Naive B cell (primary cell): ENCODE measurements around the gene C19orf38. TPM values are rescaled to one million over a fixed set of nuclear protein-coding genes. Genes with fewer than 3 reads are reported as not detected.
A peak's percentile ranks its signal among the peaks of the same experiment; 100 is the strongest.

ENCODE experiments used
- ATAC-seq, 2 donors: fragments of 150-1000 bp; cut with Tn5 transposase; 2 replicates each; pipeline ENCODE4 v1.10.0; 2021; ENCODE audit warnings: low read depth in 2 of 2, mild to moderate bottlenecking in 2 of 2, moderate library complexity in 2 of 2
- DNase-seq: peaks from one replicate; pipeline ENCODE4 v3.0.0; 2022
- H3K27ac Mint-ChIP-seq, 6 donors: one replicate each; pipeline ENCODE4 v1.8.0; 2020 to 2022; ENCODE audit warnings: mild to moderate bottlenecking in 6 of 6, mixed read lengths in 6 of 6, moderate library complexity in 5 of 6, inconsistent platforms in 2 of 6
- H3K27me3 Mint-ChIP-seq, 3 donors: one replicate each; pipeline ENCODE4 v1.8.0; 2021 to 2022; ENCODE audit warnings: mixed read lengths in 3 of 3, mild to moderate bottlenecking in 1 of 3
- H3K36me3 Mint-ChIP-seq, 2 donors: one replicate each; pipeline ENCODE4 v1.8.0; 2020 to 2022; ENCODE audit warnings: mixed read lengths in 2 of 2, inconsistent platforms in 1 of 2, mild to moderate bottlenecking in 1 of 2
- H3K4me1 Mint-ChIP-seq, 3 donors: one replicate each; pipeline ENCODE4 v1.8.0; 2020 to 2022; ENCODE audit warnings: mixed read lengths in 3 of 3, inconsistent platforms in 1 of 3, mild to moderate bottlenecking in 1 of 3, moderate library complexity in 1 of 3
- H3K4me3 Mint-ChIP-seq, 8 donors: one replicate each; pipeline ENCODE4 v1.8.0; 2020 to 2022; ENCODE audit warnings: mild to moderate bottlenecking in 8 of 8, mixed read lengths in 8 of 8, moderate library complexity in 8 of 8, inconsistent platforms in 2 of 8
- H3K9me3 Mint-ChIP-seq, 7 donors: one replicate each; pipeline ENCODE4 v1.8.0; 2020 to 2022; ENCODE audit warnings: mixed read lengths in 7 of 7, mild to moderate bottlenecking in 5 of 7, inconsistent platforms in 2 of 7, moderate library complexity in 1 of 7
- polyA plus RNA-seq, 6 donors: library from polyadenylated mRNA; unstranded; fragments of 300-500 nt; fragmentation: Illumina TruSeq; gene quantifications; one replicate each; pipeline ENCODE4 v1.2.3, GENCODE V29; 2021; ENCODE audit warnings: low read depth in 6 of 6

C19orf38 gene
- polyA plus RNA-seq, 6 donors from 2014 or later: 1.5 to 5.3 (median 1.9) TPM

DNA sequence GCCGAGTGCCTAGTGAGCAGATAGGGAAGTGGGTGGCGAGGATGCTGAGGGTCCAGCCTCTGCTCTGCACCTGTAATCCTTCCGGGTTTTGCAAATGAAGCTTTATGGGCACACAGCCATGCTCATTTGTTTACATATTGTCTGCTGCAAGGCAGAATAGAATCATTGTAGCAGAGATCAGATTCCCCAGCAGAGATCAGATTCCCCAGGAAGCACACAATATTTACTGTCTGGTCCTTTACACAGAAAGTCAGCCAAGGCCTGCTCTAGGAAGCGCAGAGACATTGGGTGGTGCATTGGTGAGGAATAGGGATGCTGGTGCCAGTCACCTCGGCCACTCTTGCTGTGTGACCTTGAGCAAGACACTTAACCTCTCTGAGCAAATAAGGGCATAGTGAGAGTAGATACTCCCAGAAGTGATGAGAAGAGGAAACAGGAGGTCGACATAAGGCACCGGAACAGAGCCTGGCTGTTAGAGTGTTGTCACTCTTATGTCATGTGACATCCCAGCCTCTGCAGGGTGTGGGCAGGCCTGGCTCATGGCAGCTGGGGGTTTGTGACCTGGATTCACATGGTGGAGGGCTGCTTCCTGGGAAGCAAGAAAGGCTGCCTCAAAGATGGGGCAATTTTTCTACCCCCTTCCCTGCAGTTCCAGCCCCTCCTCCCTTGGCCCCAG is 48.8 kb downstream of the C19orf38 start:
- ATAC-seq (no peak), DNase-seq (no peak)
- Mint-ChIP-seq H3K9me3 (no peaks in the 10 kb centered on the region), H3K27ac (peak overlapping the region in 2 of 6 donors; percentile 7 to 13), H3K4me3 (no peak overlapping the region), H3K27me3 (no peaks in the 10 kb centered on the region), H3K36me3 (no peaks in the 10 kb centered on the region), H3K4me1 (peaks cover 4 to 20% (median 17%) of the 10 kb centered on the region in 3 donors)

GRCh38 chr19:10898633-10899032 is 50.4 kb downstream of the C19orf38 start:
- ATAC-seq: no peak
- H3K4me1 Mint-ChIP-seq: peaks cover 4 to 20% (median 17%) of the 10 kb centered on the region in 3 donors
- H3K27me3 Mint-ChIP-seq: no peaks in the 10 kb centered on the region

GRCh38 chr19:10899151-10899653 is 51.0 kb downstream of the C19orf38 start:
- Mint-ChIP-seq H3K27me3 (no peaks in the 10 kb centered on the region), H3K4me3 (no peak overlapping the region), H3K4me1 (peaks cover 4 to 21% (median 20%) of the 10 kb centered on the region in 3 donors), H3K36me3 (no peaks in the 10 kb centered on the region), H3K27ac (no peak overlapping the region), H3K9me3 (peaks cover 0 to 10% (median 2%) of the 10 kb centered on the region in 7 donors)
- no peak for ATAC-seq
- no peak for DNase-seq

More at GRCh38 chr19:10898633-10899032, 50.4 kb downstream of the C19orf38 start:
- Mint-ChIP-seq H3K27ac (no peak overlapping the region), H3K4me3 (no peak overlapping the region), H3K9me3 (peaks cover 0 to 10% (median 2%) of the 10 kb centered on the region in 7 donors), H3K36me3 (no peaks in the 10 kb centered on the region)
- DNase-seq: no peak

GRCh38 chr19:10907925-10908324 is 59.7 kb downstream of the C19orf38 start:
- no peak for ATAC-seq
- H3K36me3 Mint-ChIP-seq: no peaks in the 10 kb centered on the region
- H3K4me3 Mint-ChIP-seq: no peak overlapping the region
- no peak overlapping the region for H3K27ac Mint-ChIP-seq
- peaks cover 0 to 5% (median 4%) of the 10 kb centered on the region in 3 donors for H3K4me1 Mint-ChIP-seq
- H3K27me3 Mint-ChIP-seq: no peaks in the 10 kb centered on the region
- DNase-seq: no peak
- peaks cover 0 to 7% (median under 1%) of the 10 kb centered on the region in 7 donors for H3K9me3 Mint-ChIP-seq

DNA sequence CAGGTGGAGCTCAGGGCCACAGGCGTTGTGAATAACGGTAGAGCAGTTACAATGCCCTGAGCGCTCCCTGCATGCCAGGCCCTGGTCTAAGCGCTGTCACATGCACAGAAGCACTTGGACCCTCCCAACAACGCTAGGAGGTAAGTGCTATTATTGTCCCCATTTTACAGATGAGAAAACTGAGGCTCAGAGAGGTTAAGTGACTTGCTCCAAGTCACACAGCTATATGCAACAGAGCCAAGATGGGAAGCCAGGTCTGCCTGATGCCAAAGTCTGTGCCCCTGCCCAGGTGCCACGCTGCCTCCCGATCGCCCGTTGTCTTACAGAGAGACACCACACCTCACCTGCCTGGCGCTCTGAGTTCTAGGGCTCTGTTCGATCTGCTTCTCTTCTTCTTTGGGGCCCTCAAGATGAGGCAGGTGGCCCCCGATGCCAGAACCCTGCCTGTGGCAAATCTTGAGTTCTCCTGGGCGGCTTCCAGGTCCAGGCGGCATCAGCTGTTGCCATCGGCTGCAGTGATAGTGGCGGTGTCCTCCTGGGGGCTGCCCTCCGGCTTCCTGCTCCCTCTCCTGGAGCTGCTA is 60.3 kb downstream of the C19orf38 start:
- no peak for ATAC-seq
- H3K36me3 Mint-ChIP-seq: no peaks in the 10 kb centered on the region
- no peak for DNase-seq
- H3K27me3 Mint-ChIP-seq: no peaks in the 10 kb centered on the region
- H3K4me3 Mint-ChIP-seq: no peak overlapping the region
- H3K27ac Mint-ChIP-seq: no peak overlapping the region
- peaks cover 0 to 1% (median 0%) of the 10 kb centered on the region in 7 donors for H3K9me3 Mint-ChIP-seq
- peaks cover 0 to 5% (median 4%) of the 10 kb centered on the region in 3 donors for H3K4me1 Mint-ChIP-seq

DNA sequence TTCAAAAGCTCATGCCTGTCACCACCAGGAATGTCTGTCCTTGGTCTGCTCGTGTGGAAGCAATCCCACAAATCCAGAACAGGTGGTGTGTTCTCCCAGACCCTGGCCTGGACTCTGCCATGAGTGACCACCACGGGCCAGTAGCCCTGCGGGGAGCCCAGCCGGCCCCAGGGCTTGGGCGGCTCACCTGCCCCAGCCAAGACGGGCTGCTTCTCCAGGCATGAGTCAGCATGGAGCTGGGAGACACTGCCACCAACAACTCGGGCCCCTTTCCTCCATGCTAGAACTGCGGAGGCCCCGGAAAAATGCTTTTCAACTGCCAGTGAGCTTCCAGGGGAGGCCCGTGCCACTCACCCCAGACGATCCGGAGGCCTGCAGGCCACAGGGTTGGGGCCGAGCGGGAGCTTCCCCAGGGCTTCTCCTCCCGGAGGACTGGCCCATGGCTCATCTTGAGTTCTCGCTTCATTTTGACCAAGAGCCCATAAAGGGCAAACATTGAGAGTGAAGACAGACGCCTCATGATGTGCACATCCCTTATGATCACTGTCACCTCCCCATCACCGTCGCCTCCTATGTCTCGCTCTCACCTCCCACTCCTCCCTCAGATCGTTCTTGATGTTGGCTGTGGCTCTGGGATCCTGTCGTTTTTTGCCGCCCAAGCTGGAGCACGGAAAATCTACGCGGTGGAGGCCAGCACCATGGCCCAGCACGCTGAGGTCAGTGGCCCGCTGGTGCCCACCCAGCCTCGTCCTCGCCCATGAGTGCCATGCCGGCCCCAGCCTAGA is 63.6 kb downstream of the C19orf38 start:
- no peak overlapping the region for H3K4me3 Mint-ChIP-seq
- no peaks in the 10 kb centered on the region for H3K36me3 Mint-ChIP-seq
- ATAC-seq (no peak), DNase-seq (no peak)
- no peaks in the 10 kb centered on the region for H3K9me3 Mint-ChIP-seq
- peaks cover 0 to 5% (median 0%) of the 10 kb centered on the region in 3 donors for H3K4me1 Mint-ChIP-seq
- H3K27me3 Mint-ChIP-seq: no peaks in the 10 kb centered on the region
- no peak overlapping the region for H3K27ac Mint-ChIP-seq

DNA sequence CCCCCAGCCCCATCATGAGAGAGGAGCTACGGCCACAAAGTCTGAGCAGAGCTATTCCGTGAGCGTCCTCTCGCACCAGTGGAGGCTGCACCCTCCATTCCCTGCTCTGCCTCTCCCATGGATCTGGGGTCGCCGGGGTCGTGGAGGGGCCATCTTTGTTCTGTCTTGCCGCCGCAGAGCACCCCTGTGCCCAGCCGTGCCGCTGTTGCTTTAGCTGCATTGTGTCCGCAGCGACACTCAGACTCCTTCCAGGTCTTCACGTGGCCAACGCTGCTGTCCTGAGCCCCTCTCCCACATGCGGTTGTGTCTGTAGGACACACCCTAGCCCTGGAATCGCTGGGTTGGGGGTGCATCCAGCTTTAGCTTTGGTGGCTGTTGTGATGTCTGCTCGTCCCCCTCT is 64.4 kb downstream of the C19orf38 start:
- Mint-ChIP-seq H3K4me3 (peak overlapping the region in 1 of 8 donors; percentile 28), H3K36me3 (no peaks in the 10 kb centered on the region), H3K27me3 (no peaks in the 10 kb centered on the region), H3K4me1 (peaks cover 0 to 4% (median 0%) of the 10 kb centered on the region in 3 donors), H3K27ac (no peak overlapping the region), H3K9me3 (no peaks in the 10 kb centered on the region)
- ATAC-seq (no peak), DNase-seq (no peak)

DNA sequence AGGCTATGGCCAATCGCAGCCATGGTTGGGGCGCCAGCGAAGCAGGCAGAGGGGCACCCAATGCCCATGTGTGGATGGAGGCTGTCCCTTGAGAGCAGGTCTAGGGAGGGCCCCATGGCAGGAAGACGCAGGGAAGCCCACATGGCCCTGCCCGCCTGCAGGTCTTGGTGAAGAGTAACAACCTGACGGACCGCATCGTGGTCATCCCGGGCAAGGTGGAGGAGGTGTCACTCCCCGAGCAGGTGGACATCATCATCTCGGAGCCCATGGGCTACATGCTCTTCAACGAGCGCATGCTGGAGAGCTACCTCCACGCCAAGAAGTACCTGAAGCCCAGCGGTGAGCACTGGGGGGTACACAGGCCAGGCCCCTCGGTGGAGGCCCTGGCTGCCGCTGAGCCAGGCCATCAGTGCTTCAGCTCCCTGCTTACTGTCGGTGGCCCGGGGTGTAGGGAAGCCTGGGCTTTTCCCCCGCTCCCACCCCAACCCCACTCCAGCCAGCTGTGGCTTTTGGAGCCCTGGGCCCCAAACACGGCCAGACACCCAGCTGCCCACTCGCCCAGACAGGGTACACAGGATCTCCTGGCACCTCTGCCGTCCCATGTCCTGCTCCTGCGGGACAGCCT is 65.6 kb downstream of the C19orf38 start:
- peaks cover 0 to 2% (median 0%) of the 10 kb centered on the region in 3 donors for H3K4me1 Mint-ChIP-seq
- ATAC-seq: no peak
- no peak overlapping the region for H3K4me3 Mint-ChIP-seq
- H3K27me3 Mint-ChIP-seq: no peaks in the 10 kb centered on the region
- H3K36me3 Mint-ChIP-seq: no peaks in the 10 kb centered on the region
- no peak for DNase-seq
- peak overlapping the region in 1 of 6 donors; percentile 73 for H3K27ac Mint-ChIP-seq
- no peaks in the 10 kb centered on the region for H3K9me3 Mint-ChIP-seq

- ATAC-seq (no peak), DNase-seq (no peak)
- H3K4me1 Mint-ChIP-seq: peaks cover 0 to 2% (median 0%) of the 10 kb centered on the region in 3 donors
- no peaks in the 10 kb centered on the region for H3K36me3 Mint-ChIP-seq
- no peaks in the 10 kb centered on the region for H3K9me3 Mint-ChIP-seq
- no peak overlapping the region for H3K27ac Mint-ChIP-seq
- no peaks in the 10 kb centered on the region for H3K27me3 Mint-ChIP-seq
- no peak overlapping the region for H3K4me3 Mint-ChIP-seq
These were observed 67.2 kb downstream of the C19orf38 start for GRCh38 chr19:10915130-10916091.

- no peak overlapping the region for H3K4me3 Mint-ChIP-seq
- no peaks in the 10 kb centered on the region for H3K27me3 Mint-ChIP-seq
- peaks cover 0 to 7% of the 10 kb centered on the region in 2 donors for H3K36me3 Mint-ChIP-seq
- peaks cover 0 to 3% (median 2%) of the 10 kb centered on the region in 3 donors for H3K4me1 Mint-ChIP-seq
- no peak overlapping the region for H3K27ac Mint-ChIP-seq
- no peak for ATAC-seq
- no peak for DNase-seq
- no peaks in the 10 kb centered on the region for H3K9me3 Mint-ChIP-seq
These were observed 68.4 kb downstream of the C19orf38 start for GRCh38 chr19:10916602-10917001.

GRCh38 chr19:10918359-10918758 is 70.1 kb downstream of the C19orf38 start:
- no peaks in the 10 kb centered on the region for H3K27me3 Mint-ChIP-seq
- no peak overlapping the region for H3K27ac Mint-ChIP-seq
- peaks cover 0 to 3% (median 2%) of the 10 kb centered on the region in 3 donors for H3K4me1 Mint-ChIP-seq
- ATAC-seq (no peak), DNase-seq (no peak)
- no peaks in the 10 kb centered on the region for H3K9me3 Mint-ChIP-seq
- peaks cover 0 to 9% of the 10 kb centered on the region in 2 donors for H3K36me3 Mint-ChIP-seq
- H3K4me3 Mint-ChIP-seq: no peak overlapping the region
